ENCODE measurements around the gene ADAMTS3.

- TF ChIP-seq CTCF (IDR thresholded peaks at IDR 0.05), result no peak
- TF ChIP-seq POLR2AphosphoS5 (IDR thresholded peaks at IDR 0.05; ENCODE audit: insufficient read depth in 1 of 2, low read depth in 1 of 2), result no peak
Measured at GRCh38 chr4:72274251-72274650, 294.8 kb downstream of the ADAMTS3 start.
